HUES64 (cell line): ENCODE measurements around the gene PCYT1A.

ENCODE experiments used
- H3K27ac ChIP-seq: 2 replicates; pipeline ENCODE4 v1.7.0; 2013; ENCODE audit warnings: low read depth, low read length, inconsistent platforms
- H3K27me3 ChIP-seq: 2 replicates; pipeline ENCODE4 v1.6.1; 2013; ENCODE audit warnings: mild to moderate bottlenecking, low read length; ENCODE audit not compliant: insufficient read depth
- H3K36me3 ChIP-seq: 2 replicates; pipeline ENCODE4 v1.6.1; 2013; ENCODE audit warnings: mild to moderate bottlenecking, low read length; ENCODE audit not compliant: insufficient read depth
- H3K4me1 ChIP-seq: 2 replicates; pipeline ENCODE4 v1.6.1; 2013; ENCODE audit warnings: mild to moderate bottlenecking, low read length, moderate library complexity; ENCODE audit not compliant: insufficient read depth
- H3K4me3 ChIP-seq: 2 replicates; pipeline ENCODE4 v1.5.1; 2013; ENCODE audit warnings: mild to moderate bottlenecking, low read length, moderate library complexity
- H3K9ac ChIP-seq: 2 replicates; pipeline ENCODE4 v1.6.1; 2013; ENCODE audit warnings: mild to moderate bottlenecking, low read depth, low read length
- H3K9me3 ChIP-seq: 2 replicates; pipeline ENCODE4 v1.6.1; 2013; ENCODE audit warnings: low read depth, low read length; ENCODE audit not compliant: insufficient read depth
- WGBS: fragments of 150-250, 120-280 bp; methylation state at CpG from one replicate; pipeline ENCODE4 v1.1.7; 2013; ENCODE audit warnings: missing lambda C conversion rate; 5-methylcytosine and 5-hydroxymethylcytosine counted together

The PCYT1A gene

GRCh38 chr3:196235452-196236122, 51.9 kb downstream of the PCYT1A start:
- Histone ChIP-seq H3K36me3 (peaks cover 32% of the 10 kb centered on the region), H3K4me3 (no peak overlapping the region), H3K9me3 (no peaks in the 10 kb centered on the region), H3K27ac (no peak overlapping the region), H3K9ac (no peak overlapping the region), H3K4me1 (no peaks in the 10 kb centered on the region), H3K27me3 (no peaks in the 10 kb centered on the region)
- WGBS = 92% methylated on average over 12 of the region's 12 CpGs

GRCh38 chr3:196232882-196233251, 54.7 kb downstream of the PCYT1A start:
- peaks cover 10% of the 10 kb centered on the region; the same call in 1 of the 2 replicates for H3K36me3 ChIP-seq
- no peaks in the 10 kb centered on the region for H3K27me3 ChIP-seq
- no peaks in the 10 kb centered on the region for H3K4me1 ChIP-seq
- no peak overlapping the region for H3K9ac ChIP-seq
- WGBS = 99% methylated on average over 8 of the region's 8 CpGs
- H3K27ac ChIP-seq = no peak overlapping the region
- no peak overlapping the region for H3K4me3 ChIP-seq
- H3K9me3 ChIP-seq = no peaks in the 10 kb centered on the region

GRCh38 chr3:196232154-196232881, 55.2 kb downstream of the PCYT1A start:
- H3K9ac ChIP-seq = no peak overlapping the region

GRCh38 chr3:196227629-196228493, 59.7 kb downstream of the PCYT1A start:
- no peaks in the 10 kb centered on the region for H3K9me3 ChIP-seq
- no peak overlapping the region for H3K27ac ChIP-seq
- no peaks in the 10 kb centered on the region for H3K4me1 ChIP-seq
- WGBS = 81% methylated on average over 24 of the region's 24 CpGs
- no peaks in the 10 kb centered on the region for H3K36me3 ChIP-seq
- no peaks in the 10 kb centered on the region for H3K27me3 ChIP-seq
- no peak overlapping the region for H3K9ac ChIP-seq
- H3K4me3 ChIP-seq = no peak overlapping the region

More at GRCh38 chr3:196232154-196232881, 55.2 kb downstream of the PCYT1A start:
- Histone ChIP-seq H3K9me3 (no peaks in the 10 kb centered on the region), H3K27me3 (no peaks in the 10 kb centered on the region), H3K27ac (no peak overlapping the region), H3K4me1 (no peaks in the 10 kb centered on the region), H3K36me3 (peaks cover 5% of the 10 kb centered on the region; the same call in 1 of the 2 replicates), H3K4me3 (no peak overlapping the region)
- WGBS = 94% methylated on average over 12 of the region's 12 CpGs

GRCh38 chr3:196227121-196227561, 60.4 kb downstream of the PCYT1A start:
- Histone ChIP-seq H3K4me1 (no peaks in the 10 kb centered on the region), H3K4me3 (no peak overlapping the region), H3K9ac (no peak overlapping the region), H3K27me3 (no peaks in the 10 kb centered on the region), H3K9me3 (no peaks in the 10 kb centered on the region), H3K27ac (no peak overlapping the region), H3K36me3 (no peaks in the 10 kb centered on the region)
- 86% methylated on average over 14 of the region's 14 CpGs for WGBS

- Histone ChIP-seq H3K36me3 (no peaks in the 10 kb centered on the region), H3K4me3 (no peak overlapping the region), H3K27ac (no peak overlapping the region), H3K9ac (no peak overlapping the region), H3K27me3 (no peaks in the 10 kb centered on the region), H3K4me1 (no peaks in the 10 kb centered on the region), H3K9me3 (no peaks in the 10 kb centered on the region)
- WGBS = 94% methylated on average over 15 of the region's 15 CpGs
These were observed 61.7 kb downstream of the PCYT1A start for GRCh38 chr3:196225763-196226364.

- H3K4me3 ChIP-seq = no peak overlapping the region
- H3K9me3 ChIP-seq = no peaks in the 10 kb centered on the region
- no peaks in the 10 kb centered on the region for H3K4me1 ChIP-seq
- no peak overlapping the region for H3K27ac ChIP-seq
- 94% methylated on average over 10 of the region's 10 CpGs for WGBS
- no peak overlapping the region for H3K9ac ChIP-seq
- no peaks in the 10 kb centered on the region for H3K36me3 ChIP-seq
- no peaks in the 10 kb centered on the region for H3K27me3 ChIP-seq
These were observed 62.4 kb downstream of the PCYT1A start for GRCh38 chr3:196225086-196225485.

GRCh38 chr3:196222876-196223595, 64.5 kb downstream of the PCYT1A start:
- Histone ChIP-seq H3K9me3 (no peaks in the 10 kb centered on the region), H3K9ac (no peak overlapping the region), H3K4me3 (no peak overlapping the region), H3K27ac (no peak overlapping the region), H3K27me3 (no peaks in the 10 kb centered on the region), H3K4me1 (no peaks in the 10 kb centered on the region), H3K36me3 (no peaks in the 10 kb centered on the region)
- 77% methylated on average over 18 of the region's 19 CpGs for WGBS

GRCh38 chr3:196220991-196221390, 66.5 kb downstream of the PCYT1A start:
- Histone ChIP-seq H3K4me1 (peaks cover 3% of the 10 kb centered on the region; the same call in 1 of the 2 replicates), H3K27ac (no peak overlapping the region), H3K9ac (no peak overlapping the region), H3K27me3 (no peaks in the 10 kb centered on the region; the same call in 1 of the 2 replicates), H3K36me3 (no peaks in the 10 kb centered on the region), H3K4me3 (no peak overlapping the region), H3K9me3 (no peaks in the 10 kb centered on the region)
- 92% methylated on average over 7 of the region's 7 CpGs for WGBS

GRCh38 chr3:196220587-196220986, 66.9 kb downstream of the PCYT1A start:
- no peak overlapping the region for H3K27ac ChIP-seq
- no peak overlapping the region for H3K9ac ChIP-seq
- no peak overlapping the region for H3K4me3 ChIP-seq
- H3K36me3 ChIP-seq = no peaks in the 10 kb centered on the region
- H3K9me3 ChIP-seq = no peaks in the 10 kb centered on the region
- WGBS = 91% methylated on average over 10 of the region's 10 CpGs
- H3K4me1 ChIP-seq = peaks cover 5% of the 10 kb centered on the region; the same call in 1 of the 2 replicates
- H3K27me3 ChIP-seq = no peaks in the 10 kb centered on the region; the same call in 1 of the 2 replicates
